HepG2 (cell line): Measurements from ENCODE around the gene CDK11A. TPM values are rescaled to one million over a fixed set of nuclear protein-coding genes. Genes with fewer than 3 reads are reported as not detected.

Experiments used
- ATAC-seq: fragments of 200-7000 bp; cut with Tn5 transposase; 3 replicates; pipeline ENCODE4 v1.9.1; 2020; ENCODE audit warnings: mild to moderate bottlenecking, moderate library complexity
- BruUV-seq: library from RNA; stranded (reverse); fragments of 400-500 nt; replicated peaks from 2 replicates; lab custom pipeline; 2021; lab: Mats Ljungman, UMichigan
- CTCF ChIA-PET: fragments of 300-600 bp; formaldehyde crosslinking; extraction: SDS; loops from one replicate; lab custom pipeline; 2021; ENCODE audit warnings: low total read pairs, inconsistent platforms, low intra/inter-chr PET ratio; lab: Yijun Ruan, JAX
- POLR2A ChIA-PET: fragments of 350-600 bp; sonication (Branson Sonifier 250); formaldehyde crosslinking; loops from one replicate; lab custom pipeline; 2020; ENCODE audit warnings: antibody characterized with exemption, inconsistent platforms; lab: Yijun Ruan, JAX
- DNase-seq: peaks from one replicate; pipeline ENCODE4 v3.0.0-alpha.2; 2015; ENCODE audit warnings: low spot score
- FAIRE-seq: peaks from 3 replicates; lab custom pipeline; 2011; peaks lifted over from hg19 to GRCh38; lab: Jason Lieb, UNC
- H2AFZ ChIP-seq: one replicate; pipeline ENCODE4 v1.6.1; 2011; ENCODE audit warnings: low read length, inconsistent platforms
- H3K27ac ChIP-seq: fragments of 300-600 bp; 3 replicates; pipeline ENCODE4 v1.8.0; 2011; ENCODE audit warnings: mixed run types, mild to moderate bottlenecking, mixed read lengths, low read length, inconsistent platforms; ENCODE audit not compliant: insufficient read depth; ENCODE audit errors: extremely low read length
- H3K27me3 ChIP-seq, 2 experiments: fragments of 200-600 bp in 1 of 2; 2 replicates in 1 of 2; 3 replicates in 1 of 2; pipeline versions ENCODE4 v1.6.0 to v1.8.0; 2011; ENCODE audit warnings: low read length in 2 of 2, mild to moderate bottlenecking in 2 of 2, moderate library complexity in 2 of 2, inconsistent platforms in 1 of 2; ENCODE audit not compliant: insufficient read depth in 2 of 2, control insufficient read depth in 1 of 2
- H3K36me3 ChIP-seq, 2 experiments: fragments of 200-600 bp in 1 of 2; replicated peaks in 1 of 2; 2 replicates in 1 of 2; 3 replicates in 1 of 2; pipeline versions ENCODE4 v1.5.1 to v1.8.0; 2011; ENCODE audit warnings: low read length in 2 of 2, inconsistent platforms in 1 of 2; ENCODE audit not compliant: insufficient read depth in 2 of 2, control insufficient read depth in 1 of 2
- H3K4me1 ChIP-seq: 2 replicates; pipeline ENCODE4 v1.5.1; 2012; ENCODE audit warnings: low read length, inconsistent platforms; ENCODE audit not compliant: insufficient read depth
- H3K4me2 ChIP-seq: 2 replicates; pipeline ENCODE4 v1.6.0; 2011; ENCODE audit warnings: low read depth, low read length, inconsistent platforms
- H3K4me3 ChIP-seq, 3 experiments: fragments of 200-600 bp in 1 of 3; sonication (generic), shearing (Covaris generic) in 1 of 3; replicated peaks in 1 of 3; 2 replicates each; pipeline ENCODE4 v1.5.1; 2011 to 2016; ENCODE audit warnings: low read length in 3 of 3, inconsistent platforms in 2 of 3, low read depth in 2 of 3, mild to moderate bottlenecking in 2 of 3, control low read depth in 1 of 3, mixed read lengths in 1 of 3; ENCODE audit not compliant: insufficient read depth in 1 of 3
- H3K79me2 ChIP-seq: one replicate; pipeline ENCODE4 v1.6.1; 2011; ENCODE audit warnings: low read length, inconsistent platforms; ENCODE audit not compliant: insufficient read depth
- H3K9ac ChIP-seq: 2 replicates; pipeline ENCODE4 v1.6.0; 2011; ENCODE audit warnings: mild to moderate bottlenecking, low read depth, low read length, inconsistent platforms; ENCODE audit not compliant: insufficient read depth
- H3K9me3 ChIP-seq: 2 replicates; pipeline ENCODE4 v1.5.1; 2012; ENCODE audit warnings: mild to moderate bottlenecking, low read length
- H4K20me1 ChIP-seq: 2 replicates; pipeline ENCODE4 v1.6.0; 2011; ENCODE audit warnings: inconsistent platforms, mild to moderate bottlenecking, low read length, moderate library complexity; ENCODE audit not compliant: insufficient read depth
- HNF1B ChIP-seq: sonication (generic); formaldehyde crosslinking; IDR thresholded peaks from 2 replicates; pipeline ENCODE4 v1.5.1; 2020; ENCODE audit warnings: mild to moderate bottlenecking, moderate library complexity, missing genetic modification reagents
- JARID2 ChIP-seq: sonication (generic); formaldehyde crosslinking; IDR thresholded peaks from 2 replicates; pipeline ENCODE4 v1.8.1; 2023; ENCODE audit warnings: missing genetic modification reagents, inconsistent platforms; ENCODE audit not compliant: insufficient replicate concordance
- JDP2 ChIP-seq: sonication (generic); formaldehyde crosslinking; IDR thresholded peaks from 2 replicates; pipeline ENCODE4 v1.8.1; 2022; ENCODE audit warnings: missing genetic modification reagents, borderline replicate concordance
- JUNB ChIP-seq: sonication (generic); formaldehyde crosslinking; IDR thresholded peaks from 2 replicates; pipeline ENCODE4 v1.8.0; 2022; ENCODE audit warnings: missing genetic modification reagents, mild to moderate bottlenecking, borderline replicate concordance
- NFRKB ChIP-seq: fragments of 450-650 bp; IDR thresholded peaks from 2 replicates; pipeline ENCODE4 v1.6.1; 2017
- NR2F1 ChIP-seq, 2 experiments: fragments of 450-650 bp in 1 of 2; formaldehyde crosslinking in 1 of 2; IDR thresholded peaks; 2 replicates each; pipeline versions ENCODE4 v1.5.0 to v1.6.1; 2016 to 2020; ENCODE audit warnings: mild to moderate bottlenecking in 1 of 2, missing compliant biosample characterization in 1 of 2, missing genetic modification reagents in 1 of 2, moderate library complexity in 1 of 2
- RARG ChIP-seq: sonication (generic); formaldehyde crosslinking; IDR thresholded peaks from 2 replicates; pipeline ENCODE4 v1.4.0; 2020; ENCODE audit warnings: low read depth, mild to moderate bottlenecking, missing genetic modification reagents
- ZFAT ChIP-seq: sonication (generic); formaldehyde crosslinking; conservative IDR thresholded peaks from 2 replicates; pipeline ENCODE4 v1.8.1; 2023; ENCODE audit warnings: missing genetic modification reagents, inconsistent platforms
- ZMAT3 ChIP-seq: sonication (generic); formaldehyde crosslinking; conservative IDR thresholded peaks from 2 replicates; pipeline ENCODE4 v1.7.0; 2021; ENCODE audit warnings: missing genetic modification reagents
- ZNF350 ChIP-seq: sonication (generic); formaldehyde crosslinking; IDR thresholded peaks from 2 replicates; pipeline ENCODE4 v1.4.0; 2020; ENCODE audit warnings: mild to moderate bottlenecking, low read depth, missing genetic modification reagents, borderline replicate concordance
- ZNF503 ChIP-seq: sonication (generic); formaldehyde crosslinking; IDR thresholded peaks from 2 replicates; pipeline ENCODE4 v1.4.0; 2020; ENCODE audit warnings: missing genetic modification reagents
- ZNF780A ChIP-seq: sonication (generic); formaldehyde crosslinking; IDR thresholded peaks from 2 replicates; pipeline ENCODE4 v1.8.0; 2022; ENCODE audit warnings: mild to moderate bottlenecking, missing genetic modification reagents, moderate library complexity
- WGBS: methylation state at CpG from one replicate; pipeline ENCODE4 v1.1.6; 2017; ENCODE audit warnings: low lambda C conversion rate; 5-methylcytosine and 5-hydroxymethylcytosine counted together
- in situ Hi-C: cut with HindIII; loops from 2 replicates; pipeline ENCODE4 v1.10.0; 2017; ENCODE audit warnings: low pct_unique_long_range_greater_than_20kb; ENCODE audit not compliant: extremely low pct_ligation_motif_present
- intact Hi-C: fragments of 100-400 bp; cut with micrococcal nuclease; formaldehyde crosslinking; loops from one replicate; pipeline ENCODE4 v1.10.0; 2022; ENCODE audit not compliant: unreplicated experiment
- polyA plus RNA-seq, 8 experiments: library from polyadenylated mRNA; depleted of rRNA in 3 of 8; stranded (reverse) in 7 of 8; unstranded in 1 of 8; fragments of >200 nt; fragmentation: Illumina TruSeq in 4 of 8; extraction: Trizol in 4 of 8; gene quantifications; 2 replicates each; pipeline versions ENCODE4 v1.2.1 to v1.2.3, GENCODE V29; 2011 to 2016; ENCODE audit warnings: low read depth in 4 of 8, missing spikeins in 1 of 8, mixed read lengths in 1 of 8; ENCODE audit not compliant: insufficient read depth in 1 of 8
- total RNA-seq, 5 experiments: library from RNA; depleted of rRNA; stranded (reverse); fragments of >200 nt; fragmentation: Illumina TruSeq; extraction: Trizol; gene quantifications; 2 replicates each; pipeline ENCODE4 v1.2.3, GENCODE V29; 2016; ENCODE audit warnings: low read depth in 1 of 5

The CDK11A gene
- total and polyA plus RNA-seq, 2 of the 13 experiments (the other 11 are each of a cell fraction or from before 2014, with no cell fraction given) = 11.2 to 17.9 TPM

GRCh38 chr1:1761504-1762376 is 37.6 kb upstream of the CDK11A start:
- CTCF ChIA-PET = no interaction called here
- in situ Hi-C loops (no loop called here), intact Hi-C loops (no loop called here)
- no peaks in the 10 kb centered on the region for H4K20me1 ChIP-seq
- no peak overlapping the region for H3K4me3 ChIP-seq
- H2AFZ ChIP-seq = no peak overlapping the region
- peaks cover 33 to 70% of the 10 kb centered on the region in 2 experiments for H3K36me3 ChIP-seq
- no peak for DNase-seq
- BruUV-seq = no TSS peak
- H3K4me2 ChIP-seq = no peak overlapping the region
- no peak overlapping the region for H3K9ac ChIP-seq
- peaks cover 21% of the 10 kb centered on the region for H3K4me1 ChIP-seq
- no peak for ATAC-seq
- no peak for FAIRE-seq
- no peaks in the 10 kb centered on the region for H3K9me3 ChIP-seq
- H3K27me3 ChIP-seq = no peaks in the 10 kb centered on the region
- 98% methylated on average over 17 of the region's 23 CpGs for WGBS
- peaks cover 10% of the 10 kb centered on the region for H3K79me2 ChIP-seq
- POLR2A ChIA-PET = no interaction called here
- no peak for TF ChIP-seq JUNB
- no peak for TF ChIP-seq ZNF780A (CRISPR knock-in tag)
- TF ChIP-seq ZMAT3 (CRISPR knock-in tag) = no peak
- TF ChIP-seq ZFAT (CRISPR knock-in tag) = no peak
- no peak for TF ChIP-seq JARID2 (CRISPR knock-in tag)
- no peak for TF ChIP-seq RARG (CRISPR knock-in tag)
- no peak for TF ChIP-seq JDP2 (CRISPR knock-in tag)
- TF ChIP-seq ZNF503 (CRISPR knock-in tag) = no peak
- no peak for TF ChIP-seq ZNF350
- TF ChIP-seq NFRKB = no peak
- no peak for TF ChIP-seq NR2F1 (CRISPR knock-in tag; IDR thresholded peaks at IDR 0.05)
- no peak for TF ChIP-seq HNF1B
- no peak overlapping the region for H3K27ac ChIP-seq
